DMS79 treated with DMSO at 0.1 percent for 48 hours (cell line): ENCODE measurements around the gene CELSR2.
"Not testable (repeated sequence)": the region's sequence is repeated elsewhere in the genome, so short reads cannot be mapped to it uniquely, and the experiment has no call there.

Source experiments
- DNase-seq: peaks from one replicate; lab custom pipeline; 2025; lab: John Stamatoyannopoulos, UW

CELSR2 gene

GRCh38 chr1:109248797-109249629 is at the start of gene CELSR2:
Gene CELSR2, plus strand, starts transcription at chr1:109249539. Its CDS starts 541 bp downstream, at chr1:109250080.
- DNase-seq = peak; percentile 45

GRCh38 chr1:109199710-109200109 is 49.6 kb upstream of the CELSR2 start:
- no peak for DNase-seq

GRCh38 chr1:109201123-109201703 is 48.1 kb upstream of the CELSR2 start:
- DNase-seq = no peak

GRCh38 chr1:109204484-109204883 is 44.9 kb upstream of the CELSR2 start:
- DNase-seq = no peak

GRCh38 chr1:109206339-109206738 is 43.0 kb upstream of the CELSR2 start:
- no peak for DNase-seq

- DNase-seq = no peak
These were observed 41.8 kb upstream of the CELSR2 start for GRCh38 chr1:109207467-109208103.

GRCh38 chr1:109208394-109208793 is 40.9 kb upstream of the CELSR2 start:
- no peak for DNase-seq

- DNase-seq = no peak
These were observed 40.4 kb upstream of the CELSR2 start for GRCh38 chr1:109208836-109209463.

- DNase-seq = no peak
These were observed 39.3 kb upstream of the CELSR2 start for GRCh38 chr1:109210058-109210457.

GRCh38 chr1:109213345-109213823 is 36.0 kb upstream of the CELSR2 start:
- DNase-seq = no peak

- peak; percentile 87 for DNase-seq
These were observed 35.3 kb upstream of the CELSR2 start, which contains the start of gene SARS1 for GRCh38 chr1:109213824-109214693. Gene SARS1, plus strand, starts transcription at chr1:109213918. Its CDS starts 75 bp downstream, at chr1:109213993.

GRCh38 chr1:109214695-109215623 is 34.4 kb upstream of the CELSR2 start:
- peak; percentile 71 for DNase-seq

GRCh38 chr1:109216662-109217061 is 32.7 kb upstream of the CELSR2 start:
- no peak for DNase-seq

- no peak for DNase-seq
These were observed 30.8 kb upstream of the CELSR2 start for GRCh38 chr1:109218516-109218915.

- DNase-seq = not testable (repeated sequence)
These were observed 28.1 kb upstream of the CELSR2 start for GRCh38 chr1:109221201-109221600.

- DNase-seq = no peak
These were observed 24.0 kb upstream of the CELSR2 start for GRCh38 chr1:109225308-109225707.

GRCh38 chr1:109225711-109226445 is 23.5 kb upstream of the CELSR2 start:
- DNase-seq = no peak

- no peak for DNase-seq
These were observed 21.2 kb upstream of the CELSR2 start for GRCh38 chr1:109228167-109228566.

GRCh38 chr1:109229531-109230127 is 19.7 kb upstream of the CELSR2 start:
- DNase-seq = no peak
